Nucleus accumbens (tissue), 56 donors: ENCODE results near the gene RGS5.

Source experiments
- DNase-seq, 56 donors: peaks; one replicate each; lab custom pipeline; 2025; lab: John Stamatoyannopoulos, UW

Gene RGS5

DNA sequence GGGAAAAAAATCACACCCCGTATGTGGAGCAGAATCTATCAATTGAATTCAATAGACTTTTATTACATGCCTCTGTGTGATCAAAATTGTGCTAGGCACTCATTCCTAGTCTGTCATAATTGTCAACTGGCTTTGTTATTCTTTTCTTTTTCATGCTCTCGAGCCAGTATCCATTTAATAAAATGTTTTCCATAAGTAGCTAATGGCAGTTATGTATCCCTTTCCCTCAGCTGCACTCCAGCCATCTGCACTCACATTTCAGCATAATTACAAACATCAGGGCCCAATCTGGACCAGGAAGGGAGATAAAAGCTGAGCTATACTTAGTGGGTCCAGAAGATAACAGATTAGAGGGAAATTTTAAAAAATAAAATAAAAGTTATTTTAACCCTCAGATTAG, 15.9 kb downstream of the RGS5 start:
- DNase-seq: no peak

DNA sequence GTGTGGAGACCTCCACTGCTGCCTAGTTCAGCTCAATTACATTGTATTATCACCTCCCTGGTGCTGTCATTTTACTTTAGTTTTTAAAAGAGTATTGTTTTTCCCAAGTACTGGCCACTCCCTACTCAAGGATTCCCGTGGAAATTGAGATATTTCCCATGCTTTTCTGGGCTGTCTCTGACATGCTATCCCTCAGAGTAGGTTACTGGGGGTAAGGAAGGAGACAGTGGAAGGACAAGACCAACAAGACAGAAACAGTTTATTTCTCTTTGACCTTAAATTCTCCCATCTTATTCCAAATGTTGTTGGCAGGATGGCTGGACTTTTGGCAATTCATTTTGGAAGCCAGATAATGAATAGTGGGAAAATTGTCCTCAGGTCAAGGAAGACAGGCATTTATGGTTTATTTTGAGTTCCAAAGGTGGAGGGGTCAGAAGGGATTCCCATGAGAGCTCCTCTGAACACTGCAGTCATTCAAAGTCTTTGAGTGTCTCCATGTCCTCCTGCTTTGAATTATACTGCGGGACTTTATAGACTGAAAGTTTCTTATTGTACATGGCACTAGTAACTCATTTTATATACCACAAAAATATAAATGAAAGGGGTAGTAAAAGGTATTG, 20.3 kb downstream of the RGS5 start:
- DNase-seq: no peak

DNA sequence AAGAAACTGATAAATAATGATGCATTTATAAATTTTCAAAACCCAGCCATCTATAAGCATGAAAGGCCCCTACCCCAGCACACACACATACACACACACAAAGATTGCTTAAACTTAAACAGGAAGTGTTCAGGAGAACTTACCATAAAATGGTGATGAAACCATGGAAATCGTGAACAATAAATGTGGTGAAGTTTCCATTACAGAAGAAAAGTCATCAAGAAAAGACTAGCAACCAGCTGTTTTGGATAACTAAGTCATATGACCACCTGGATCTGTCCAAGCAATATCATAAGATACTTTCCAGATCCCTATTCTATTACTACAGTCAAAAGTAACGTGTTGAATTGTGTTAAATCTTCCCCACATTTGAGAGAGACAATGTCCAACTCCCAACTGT, 24.1 kb downstream of the RGS5 start:
- DNase-seq: no peak

DNA sequence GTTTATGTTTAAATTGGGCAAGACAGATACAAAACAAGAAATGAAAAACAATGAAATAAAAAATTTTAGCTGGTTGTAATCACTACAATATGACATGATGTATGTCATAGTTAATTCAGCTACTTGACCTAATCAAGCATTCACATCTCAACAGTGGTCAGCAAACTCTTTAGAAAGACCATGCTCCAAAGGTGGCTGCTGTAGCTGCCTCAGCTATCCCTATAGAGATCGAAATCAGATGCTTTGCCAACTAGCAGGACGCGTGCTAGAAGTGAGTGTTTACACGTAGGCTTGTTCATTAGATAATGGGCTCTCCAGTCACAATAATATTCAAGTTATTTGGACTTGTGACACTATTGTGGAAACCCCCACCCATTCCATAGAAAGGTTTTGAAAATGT, 25.9 kb downstream of the RGS5 start:
- DNase-seq: no peak

DNA sequence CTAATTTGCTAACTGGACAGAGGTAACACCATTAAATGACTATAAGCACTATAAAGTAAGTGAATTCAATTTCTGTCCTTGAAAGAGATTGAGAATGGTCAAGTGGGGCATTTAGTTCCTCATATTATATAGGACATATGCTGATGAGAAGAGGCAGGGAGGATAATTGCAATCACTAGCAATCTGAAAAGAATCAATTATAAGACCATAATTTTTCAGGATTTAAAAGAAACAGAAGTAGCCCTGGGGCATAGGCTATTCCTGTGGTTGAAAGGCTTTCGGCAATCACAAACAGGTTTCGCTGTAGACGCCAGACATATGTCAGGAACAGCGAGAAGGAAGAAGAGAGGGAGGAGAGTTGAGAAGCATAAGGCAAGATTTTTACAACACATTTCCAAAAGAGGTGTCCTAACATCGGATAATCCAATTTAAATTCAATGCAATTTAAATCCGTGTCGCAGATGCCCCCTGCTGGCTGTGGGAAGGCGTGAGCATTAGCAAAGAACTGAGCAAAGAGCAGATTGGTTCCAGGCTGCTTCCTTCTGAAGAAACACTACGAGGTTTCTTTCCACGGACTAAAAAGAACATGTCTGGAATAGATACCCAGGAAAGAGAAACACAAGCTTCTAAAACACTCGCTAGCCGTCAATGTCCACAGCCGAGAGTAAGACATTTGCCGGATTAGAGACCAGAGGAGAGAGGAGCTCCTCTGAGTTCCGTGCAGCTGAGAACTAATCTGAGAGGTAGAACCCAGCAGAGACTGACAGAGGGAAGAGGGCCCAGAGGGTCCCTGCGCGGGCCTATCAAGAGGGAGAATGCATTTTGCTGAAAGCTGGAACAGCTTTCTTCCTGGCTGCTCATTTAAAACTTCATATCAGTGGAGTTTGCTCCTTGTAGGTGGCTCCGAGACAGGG, 27.9 kb downstream of the RGS5 start:
- DNase-seq: peak in 48 of 56 donors; percentile 1 to 67 (median 12)

DNA sequence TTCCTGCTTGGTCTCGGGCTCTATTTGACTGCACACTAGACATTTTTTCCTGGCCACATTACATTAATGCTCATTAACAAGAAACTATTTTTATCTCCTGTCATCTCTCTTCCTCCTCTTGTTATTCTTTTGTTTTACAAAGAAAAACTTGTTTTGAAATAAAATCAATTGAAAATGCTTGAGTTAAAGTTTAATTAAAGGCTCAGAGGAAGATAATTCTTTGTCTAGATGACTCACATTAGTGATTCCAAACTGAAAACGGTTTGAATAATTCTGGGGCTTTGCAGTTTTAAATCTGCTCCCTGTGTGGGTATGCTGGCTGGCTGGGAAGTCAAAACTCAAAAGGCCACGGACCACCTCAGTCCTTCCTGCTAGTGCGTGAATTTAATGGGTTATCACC, 29.6 kb downstream of the RGS5 start:
- DNase-seq: no peak

DNA sequence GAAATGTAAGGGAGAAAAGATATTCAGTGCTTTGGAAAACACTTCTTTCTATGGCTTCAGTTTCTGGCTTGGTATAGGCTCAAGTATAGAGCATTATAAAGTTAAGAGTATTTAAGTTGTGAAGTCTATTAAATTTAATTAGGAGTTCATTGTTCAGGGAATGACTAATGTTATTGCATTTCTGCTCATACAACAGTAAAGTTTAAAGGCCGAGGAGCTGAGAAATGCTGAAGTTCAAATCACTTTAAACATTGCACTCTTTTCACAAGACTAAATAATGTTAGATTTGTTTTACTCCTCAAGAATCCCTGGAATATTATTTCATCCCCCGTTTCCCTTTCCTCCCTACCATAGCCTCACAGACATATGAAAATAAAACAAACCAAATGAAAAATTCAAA, 30.1 kb downstream of the RGS5 start:
- no peak for DNase-seq

DNA sequence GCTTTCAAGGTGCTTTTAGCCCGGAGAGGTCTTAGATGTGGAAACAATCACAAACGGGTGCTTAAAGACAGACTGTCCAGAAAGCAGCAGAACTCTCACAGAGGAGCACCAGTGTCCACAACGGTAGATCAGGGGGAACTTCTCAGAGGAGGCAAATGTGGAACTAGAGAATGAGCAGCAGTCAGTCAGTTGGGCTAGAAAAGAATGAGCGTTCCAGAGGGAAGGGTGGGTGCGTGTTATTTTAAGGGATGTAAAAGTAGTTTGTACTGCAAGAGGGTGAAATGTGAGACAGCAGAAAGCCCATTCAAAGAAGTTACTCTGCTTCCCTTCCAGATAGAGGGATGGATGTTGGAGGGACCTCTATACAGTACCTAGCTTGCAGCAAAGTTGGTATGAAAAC, 30.9 kb downstream of the RGS5 start:
- DNase-seq: no peak

DNA sequence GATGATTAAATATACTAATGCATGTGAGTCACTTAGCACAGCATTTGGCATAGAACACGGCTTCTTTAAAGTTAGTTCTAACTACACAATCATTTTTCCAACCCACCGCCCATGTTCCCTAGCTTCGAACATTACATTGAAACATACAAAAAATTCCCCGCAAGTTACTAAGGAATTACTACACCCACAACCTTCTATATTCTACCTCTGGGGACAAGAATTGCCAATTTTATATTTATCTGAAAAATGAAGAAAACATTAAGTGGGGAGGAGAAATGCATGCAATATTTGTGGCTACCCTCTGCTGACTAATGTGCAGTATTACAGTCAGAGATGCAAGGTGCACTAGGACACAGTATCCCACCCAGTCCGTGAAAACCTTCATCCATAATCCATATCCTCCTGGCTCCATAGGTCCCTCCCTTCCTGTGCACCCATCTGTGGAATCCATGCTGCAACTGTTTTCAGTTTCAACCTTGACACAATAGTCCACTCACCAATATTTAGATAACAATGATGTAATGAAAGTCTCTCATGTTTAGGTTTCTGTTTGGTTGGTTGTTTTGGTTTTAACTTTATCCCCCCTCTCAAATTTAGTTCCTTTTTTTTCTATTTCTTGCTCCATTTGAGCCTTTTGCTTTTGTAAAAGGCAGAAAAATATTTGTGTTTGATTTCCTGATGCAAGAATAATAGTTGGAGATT, 31.6 kb downstream of the RGS5 start:
- DNase-seq: no peak

DNA sequence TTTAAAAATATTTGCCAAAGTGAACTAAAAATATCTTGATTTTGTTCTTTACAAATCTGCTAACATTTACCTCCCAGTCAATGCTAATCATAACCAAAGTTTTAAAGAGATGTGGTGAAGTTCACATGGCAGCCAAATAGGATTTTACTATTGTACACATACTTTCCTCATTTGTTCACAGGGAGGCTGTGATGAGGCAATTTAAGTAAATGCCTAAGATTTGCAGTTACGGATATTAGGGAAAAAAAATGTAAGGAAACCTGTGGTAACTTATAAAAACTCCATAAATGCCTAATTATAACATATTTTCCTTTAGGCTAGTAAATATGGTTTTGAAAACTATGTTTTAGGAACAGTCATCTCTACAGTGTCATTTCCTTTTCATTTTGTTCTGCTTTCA, 32.4 kb downstream of the RGS5 start:
- no peak for DNase-seq

DNA sequence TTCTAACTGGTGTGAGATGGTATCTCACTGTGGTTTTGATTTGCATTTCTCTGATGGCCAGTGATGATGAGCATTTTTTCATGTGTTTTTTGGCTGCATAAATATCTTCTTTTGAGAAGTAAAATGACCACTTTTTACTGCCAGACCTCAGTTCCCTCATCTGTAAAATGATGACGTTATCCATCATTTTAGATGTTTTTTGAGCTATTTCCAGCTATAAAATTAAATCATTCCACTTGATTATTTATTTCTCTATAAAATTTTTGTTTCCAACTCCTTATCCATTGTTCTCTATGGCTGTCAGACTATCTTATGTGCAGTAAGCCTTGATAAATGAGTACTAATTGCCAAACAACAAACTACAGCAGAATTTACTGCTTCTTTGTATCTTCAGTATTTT, 33.2 kb downstream of the RGS5 start:
- DNase-seq: no peak

DNA sequence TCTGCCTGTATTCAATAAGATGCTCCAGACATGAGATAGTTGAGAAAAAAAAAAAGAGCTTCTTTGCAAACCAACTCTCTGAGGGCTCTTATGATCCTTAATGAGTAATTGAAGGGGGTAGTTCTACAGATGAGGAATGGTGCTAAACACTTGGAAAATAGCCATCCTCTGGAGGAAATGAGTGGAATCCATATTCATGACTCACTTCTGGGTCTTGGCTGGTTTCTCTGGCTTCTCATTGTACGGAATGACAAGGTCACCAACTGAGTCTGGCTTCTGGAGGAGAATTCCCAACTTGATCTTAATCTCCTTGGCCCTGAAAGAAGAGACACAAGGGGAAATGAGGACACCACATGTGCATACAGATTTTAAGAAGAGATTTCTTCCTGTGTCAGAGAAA, 34.7 kb downstream of the RGS5 start:
- no peak for DNase-seq

DNA sequence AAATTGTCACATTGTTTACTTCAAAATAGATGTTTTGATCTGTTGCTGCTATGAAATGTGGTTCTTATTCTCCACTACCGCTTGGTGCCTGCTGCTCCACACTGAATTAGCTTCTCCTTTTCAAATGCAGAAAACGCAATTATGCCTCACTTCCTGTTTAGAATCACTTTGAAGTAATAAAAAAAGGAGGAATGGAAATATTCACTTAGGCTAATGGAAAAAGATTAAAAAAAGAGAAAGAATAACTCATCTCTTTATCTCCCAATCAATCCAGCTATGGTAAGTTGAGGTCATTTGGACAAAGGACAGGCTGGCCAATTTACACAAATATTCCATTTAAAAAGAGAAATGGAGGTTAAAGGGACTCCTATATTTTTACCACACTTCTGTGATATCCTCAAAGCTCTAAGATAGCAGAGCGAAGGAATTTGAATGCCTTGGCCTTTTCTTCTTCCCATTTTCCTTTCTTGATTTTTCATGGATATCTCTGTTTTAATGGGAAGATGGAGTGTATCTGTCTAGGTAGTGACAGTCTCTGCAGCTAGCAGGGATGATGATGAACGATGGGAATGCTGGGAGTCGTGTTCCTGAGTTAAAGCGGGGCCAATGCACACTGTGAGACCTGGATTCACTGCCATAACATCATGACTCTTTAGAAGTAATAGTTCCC, 35.7 kb downstream of the RGS5 start:
- no peak for DNase-seq

DNA sequence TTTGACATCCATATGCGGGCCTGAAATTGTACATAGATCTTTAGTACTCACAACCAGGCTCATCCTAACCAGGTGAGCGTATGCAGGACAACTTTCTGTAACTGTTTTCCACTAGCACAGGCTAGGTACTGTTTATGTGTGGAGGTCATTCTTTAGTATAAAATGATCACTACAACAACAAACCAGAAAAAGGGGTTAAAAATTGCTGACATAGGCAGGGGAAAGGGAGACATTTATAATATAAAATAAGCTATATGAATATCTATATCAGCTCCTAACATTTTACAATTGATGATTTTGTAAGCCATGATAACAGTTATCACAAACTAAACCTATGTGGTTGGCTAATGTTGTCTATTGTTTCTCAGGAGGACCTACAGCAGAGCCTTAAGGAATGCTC, 37.6 kb downstream of the RGS5 start:
- DNase-seq: no peak

DNA sequence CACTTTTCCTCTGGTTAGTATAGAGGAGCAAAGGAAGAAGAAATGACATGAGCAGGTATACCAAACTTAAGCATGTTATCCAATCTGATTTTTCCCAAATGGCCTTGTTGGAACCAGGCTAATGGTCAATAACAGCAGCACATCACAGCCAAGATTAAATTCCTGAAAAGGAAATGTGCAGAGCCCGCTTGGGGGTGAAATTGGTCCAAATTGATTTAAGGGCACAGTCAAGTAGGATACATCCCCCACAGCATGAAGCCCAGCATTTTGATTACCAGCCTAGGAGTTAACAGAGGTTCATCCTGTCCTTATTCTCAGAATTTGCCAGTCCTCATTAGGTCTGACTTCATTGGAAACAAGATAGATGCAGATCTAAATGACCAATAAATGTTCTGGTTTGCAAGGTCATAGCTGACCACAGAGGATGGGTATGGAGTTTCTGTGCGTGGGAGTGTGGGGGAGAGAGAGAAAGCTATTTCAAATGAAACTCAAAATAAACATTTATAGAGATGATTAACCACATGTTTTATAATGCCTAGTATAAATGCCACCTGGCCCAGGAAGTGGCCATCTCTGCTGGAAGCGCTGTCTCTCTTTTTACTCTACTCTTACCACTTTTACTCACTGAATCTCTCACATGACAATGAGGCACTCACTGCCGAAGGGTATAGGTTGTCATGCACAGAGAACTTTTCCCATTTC, 38.7 kb downstream of the RGS5 start:
- no peak for DNase-seq

DNA sequence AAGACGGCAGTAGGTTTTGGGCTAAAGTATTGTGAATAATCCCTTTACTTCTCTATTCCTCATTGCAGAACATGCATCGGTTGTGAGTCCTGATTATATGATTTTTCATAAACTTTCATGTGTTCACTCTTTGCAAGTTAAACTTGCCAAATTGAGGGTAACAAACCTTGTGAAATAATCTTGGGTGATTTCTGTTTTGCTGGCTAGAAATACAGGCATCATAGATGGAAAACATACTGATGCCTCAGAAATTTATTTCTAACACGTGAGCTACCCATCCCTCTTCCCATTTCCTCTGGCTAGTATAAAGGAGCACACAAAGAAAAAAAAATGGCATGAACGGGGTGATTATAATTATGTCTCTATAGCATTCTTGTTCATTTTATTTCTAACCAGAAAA, 39.6 kb downstream of the RGS5 start:
- no peak for DNase-seq

DNA sequence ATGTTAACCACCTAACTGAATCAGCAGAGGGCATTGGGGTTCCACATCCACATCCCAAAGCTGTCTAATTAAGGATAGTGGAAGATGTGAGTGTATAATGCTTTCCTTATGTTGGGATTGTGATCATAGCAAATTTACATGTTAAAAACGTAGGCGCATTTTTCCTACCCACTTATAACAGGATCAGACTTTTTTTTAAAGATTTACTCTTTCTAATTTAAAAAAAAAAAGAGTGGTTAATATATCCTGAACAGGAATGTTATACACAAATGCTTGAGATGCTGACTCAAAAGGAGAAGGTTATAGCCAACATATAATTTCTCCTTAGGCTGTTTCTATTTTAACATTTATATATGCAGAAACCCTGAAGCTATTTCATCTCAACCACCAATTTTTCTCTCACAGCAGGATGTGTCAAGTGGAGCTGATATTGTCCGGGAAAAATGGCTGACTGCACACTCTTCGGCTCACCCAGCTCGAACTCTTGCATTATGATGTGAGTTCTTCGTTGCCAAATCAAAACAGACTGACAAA, 40.3 kb downstream of the RGS5 start:
- no peak for DNase-seq

DNA sequence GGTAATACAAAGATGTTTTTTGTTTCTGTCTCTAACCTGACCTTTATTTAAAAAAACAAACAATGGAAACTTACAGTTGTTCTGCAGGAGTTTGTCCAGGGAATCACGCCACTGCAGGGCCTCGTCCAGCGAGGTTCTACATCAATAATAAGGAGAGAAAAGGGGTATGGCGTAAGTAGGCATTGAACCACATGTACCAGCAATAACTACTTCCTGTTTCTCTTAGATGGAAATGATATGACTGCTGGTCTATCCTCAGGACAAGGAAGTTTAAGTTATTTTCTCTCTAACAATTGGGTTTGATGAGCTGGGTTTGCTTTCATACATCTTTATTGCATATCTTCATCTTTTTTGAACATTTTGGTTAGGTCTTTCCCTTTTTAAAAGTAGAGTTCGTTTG, 40.9 kb downstream of the RGS5 start:
- no peak for DNase-seq

DNA sequence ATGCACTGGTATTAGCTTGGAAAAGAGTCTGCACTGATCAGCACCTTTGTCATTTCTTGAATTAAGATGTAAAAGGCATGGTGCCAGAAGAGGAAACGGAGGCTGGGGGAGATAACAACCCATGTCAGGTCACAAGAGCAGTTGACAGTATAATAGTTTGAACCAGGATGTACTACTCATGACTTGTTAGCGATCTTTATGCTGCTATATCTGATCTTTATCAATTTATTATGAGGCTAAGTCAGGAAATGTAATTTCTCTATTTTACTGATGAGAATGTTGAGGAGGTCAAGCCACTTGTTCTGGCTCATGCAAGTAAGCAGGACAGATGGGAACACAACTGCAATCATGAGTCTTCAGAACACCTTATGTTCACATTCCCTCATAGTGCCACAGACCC, 41.4 kb downstream of the RGS5 start:
- DNase-seq: no peak

DNA sequence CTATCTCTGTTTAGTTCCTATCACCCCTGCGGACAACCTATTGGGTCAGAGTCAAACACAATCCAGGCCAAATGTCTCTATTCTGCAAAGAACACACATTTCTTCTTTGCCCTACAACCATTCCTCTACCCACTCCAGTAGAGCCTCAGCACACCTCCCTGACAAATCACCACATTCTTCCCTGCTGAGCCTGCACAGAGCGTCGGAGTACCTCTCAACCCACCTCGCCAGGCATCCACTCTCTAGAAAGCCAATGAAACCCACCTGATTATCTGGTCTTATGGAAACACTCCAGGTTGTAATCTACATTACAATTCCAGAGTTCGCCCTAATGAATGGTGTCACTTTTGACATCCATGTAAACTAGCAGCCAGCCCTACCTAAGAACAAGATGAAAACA, 47.1 kb downstream of the RGS5 start:
- DNase-seq: no peak
